ENCODE results near the gene GEMIN2. TPM values are rescaled to one million over a fixed set of nuclear protein-coding genes. Genes with fewer than 3 reads are reported as not detected.
A peak's percentile ranks its signal among the peaks of the same experiment; 100 is the strongest.
"Not testable (repeated sequence)": the region's sequence is repeated elsewhere in the genome, so short reads cannot be mapped to it uniquely, and the experiment has no call there.

GEMIN2 gene
- total RNA-seq, 2 experiments from 2014 or later = 25.4 to 26.7 TPM

GRCh38 chr14:39113685-39114072 lies 444 bp upstream of the GEMIN2 start:
- Mint-ChIP-seq H3K4me1 (ENCODE audit: low read depth) (peaks cover 35% of the 10 kb centered on the region), H3K9me3 (ENCODE audit: insufficient read depth) (no peaks in the 10 kb centered on the region), H3K27ac (peak overlapping the region; percentile 92), H3K36me3 (ENCODE audit: low read depth) (peaks cover 22% of the 10 kb centered on the region), H3K4me3 (peak overlapping the region; percentile 95), H3K27me3 (ENCODE audit: low read depth) (peaks cover 2% of the 10 kb centered on the region)
- CTCF ChIA-PET = interaction anchor here (0.7 to 2.8 kb wide), 11 partner anchors 10 to 313 kb away, joined by 3 to 15 read pairs (median 5); partner anchors contain the start of genes SEC23A and TRAPPC6B
- DNase-seq = no peak
- POLR2A ChIA-PET = interaction anchor here (0.6 to 3.2 kb wide), 14 partner anchors 9 to 318 kb away, joined by 3 to 37 read pairs (median 4); partner anchors contain the start of genes PNN, SEC23A and TRAPPC6B
- ATAC-seq = no peak

- H3K27ac Mint-ChIP-seq = no peak overlapping the region
- no peak overlapping the region for H3K4me3 Mint-ChIP-seq
- ATAC-seq = no peak
- H3K9me3 Mint-ChIP-seq (ENCODE audit: insufficient read depth) = no peaks in the 10 kb centered on the region
- POLR2A ChIA-PET = interaction anchor here (0.8 to 0.9 kb wide), 2 partner anchors 9 to 47 kb away, joined by 3 read pairs; partner anchors contain the start of genes GEMIN2 and TRAPPC6B
- peaks cover 37% of the 10 kb centered on the region for H3K36me3 Mint-ChIP-seq (ENCODE audit: low read depth)
- DNase-seq = no peak
- CTCF ChIA-PET = interaction anchor here (1.0 kb wide), 1 partner anchor 25 kb away, joined by 3 read pairs; no protein-coding TSS in a partner anchor
- peaks cover under 1% of the 10 kb centered on the region for H3K4me1 Mint-ChIP-seq (ENCODE audit: low read depth)
- H3K27me3 Mint-ChIP-seq (ENCODE audit: low read depth) = no peaks in the 10 kb centered on the region
Measured at GRCh38 chr14:39122330-39123138, 8.4 kb downstream of the GEMIN2 start.

DNA sequence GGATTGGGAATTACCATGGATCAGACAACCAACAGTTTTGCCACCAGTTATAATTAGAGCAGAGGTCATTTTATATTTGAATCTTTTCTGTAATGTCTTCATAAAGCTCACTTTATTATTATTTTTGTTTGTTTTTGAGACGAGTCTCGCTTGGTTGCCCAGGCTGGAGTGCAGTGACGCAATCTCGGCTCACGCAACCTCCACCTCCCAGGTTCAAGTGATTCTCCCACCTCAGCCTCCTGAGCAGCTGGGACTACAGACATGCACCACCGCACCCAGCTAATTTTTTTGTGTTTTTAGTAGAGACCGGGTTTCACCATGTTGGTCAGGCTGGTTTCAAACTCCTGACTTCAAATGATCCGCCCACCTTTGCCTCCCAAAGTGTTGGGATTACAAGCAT lies 23.7 kb downstream of the GEMIN2 start:
- not testable (repeated sequence) for ATAC-seq; H3K9me3 Mint-ChIP-seq (ENCODE audit: insufficient read depth); H3K4me1 Mint-ChIP-seq (ENCODE audit: low read depth); H3K27me3 Mint-ChIP-seq (ENCODE audit: low read depth); H3K4me3 Mint-ChIP-seq; DNase-seq; H3K27ac Mint-ChIP-seq
- H3K36me3 Mint-ChIP-seq (ENCODE audit: low read depth) = peaks cover 54% of the 10 kb centered on the region
- ChIA-PET CTCF (interaction anchor here (1.5 kb wide), 1 partner anchor 28 kb away, joined by 3 read pairs; no protein-coding TSS in a partner anchor), POLR2A (interaction anchor here (0.6 kb wide), 1 partner anchor 11 kb away, joined by 3 read pairs; no protein-coding TSS in a partner anchor)

- H3K27ac Mint-ChIP-seq = no peak overlapping the region
- POLR2A ChIA-PET = interaction anchor here (0.7 kb wide), 1 partner anchor 296 kb away, joined by 5 read pairs; no protein-coding TSS in a partner anchor
Measured at GRCh38 chr14:39138440-39138839, 24.3 kb downstream of the GEMIN2 start.

GRCh38 chr14:39140170-39140569 lies 26.0 kb downstream of the GEMIN2 start:
- CTCF ChIA-PET = no interaction called here

More at GRCh38 chr14:39138440-39138839, 24.3 kb downstream of the GEMIN2 start:
- no peaks in the 10 kb centered on the region for H3K4me1 Mint-ChIP-seq (ENCODE audit: low read depth)
- H3K36me3 Mint-ChIP-seq (ENCODE audit: low read depth) = peaks cover 58% of the 10 kb centered on the region
- CTCF ChIA-PET = no interaction called here
- H3K27me3 Mint-ChIP-seq (ENCODE audit: low read depth) = no peaks in the 10 kb centered on the region
- no peak for DNase-seq
- H3K9me3 Mint-ChIP-seq (ENCODE audit: insufficient read depth) = no peaks in the 10 kb centered on the region
- no peak overlapping the region for H3K4me3 Mint-ChIP-seq
- ATAC-seq = no peak

DNA sequence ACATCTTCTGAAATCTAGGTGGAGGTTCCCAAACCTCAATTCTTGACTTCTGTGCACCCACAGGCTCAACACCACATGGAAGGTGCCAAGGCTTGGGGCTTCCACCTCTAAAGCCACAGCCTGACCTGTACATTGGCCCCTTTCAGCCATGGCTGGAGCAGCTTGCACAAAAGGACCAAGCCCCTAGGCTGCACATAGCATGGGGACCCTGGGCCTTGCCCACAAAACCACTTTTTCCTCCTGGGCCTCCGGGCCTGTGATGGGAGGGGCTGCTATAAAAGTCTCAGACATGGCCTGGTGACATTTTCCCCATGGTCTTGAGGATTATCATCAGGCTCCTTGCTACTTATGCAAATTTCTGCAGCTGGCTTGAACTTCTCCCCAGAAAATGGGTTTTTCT lies 27.5 kb downstream of the GEMIN2 start:
- H3K4me1 Mint-ChIP-seq (ENCODE audit: low read depth); ATAC-seq; H3K9me3 Mint-ChIP-seq (ENCODE audit: insufficient read depth); H3K27me3 Mint-ChIP-seq (ENCODE audit: low read depth); H3K27ac Mint-ChIP-seq; POLR2A ChIA-PET; H3K4me3 Mint-ChIP-seq; CTCF ChIA-PET; DNase-seq: not testable (repeated sequence)
- H3K36me3 Mint-ChIP-seq (ENCODE audit: low read depth) = peaks cover 49% of the 10 kb centered on the region

More at GRCh38 chr14:39140170-39140569, 26.0 kb downstream of the GEMIN2 start:
- POLR2A ChIA-PET = no interaction called here
- ATAC-seq (no peak), DNase-seq (no peak)
- Mint-ChIP-seq H3K27ac (no peak overlapping the region), H3K9me3 (ENCODE audit: insufficient read depth) (no peaks in the 10 kb centered on the region), H3K27me3 (ENCODE audit: low read depth) (no peaks in the 10 kb centered on the region), H3K4me1 (ENCODE audit: low read depth) (no peaks in the 10 kb centered on the region), H3K4me3 (no peak overlapping the region), H3K36me3 (ENCODE audit: low read depth) (peaks cover 50% of the 10 kb centered on the region)

- DNase-seq; CTCF ChIA-PET; H3K9me3 Mint-ChIP-seq (ENCODE audit: insufficient read depth); POLR2A ChIA-PET; ATAC-seq; H3K4me3 Mint-ChIP-seq; H3K4me1 Mint-ChIP-seq (ENCODE audit: low read depth); H3K27ac Mint-ChIP-seq; H3K27me3 Mint-ChIP-seq (ENCODE audit: low read depth): not testable (repeated sequence)
- H3K36me3 Mint-ChIP-seq (ENCODE audit: low read depth) = peaks cover 49% of the 10 kb centered on the region
Measured at GRCh38 chr14:39143226-39143625, 29.1 kb downstream of the GEMIN2 start.

DNA sequence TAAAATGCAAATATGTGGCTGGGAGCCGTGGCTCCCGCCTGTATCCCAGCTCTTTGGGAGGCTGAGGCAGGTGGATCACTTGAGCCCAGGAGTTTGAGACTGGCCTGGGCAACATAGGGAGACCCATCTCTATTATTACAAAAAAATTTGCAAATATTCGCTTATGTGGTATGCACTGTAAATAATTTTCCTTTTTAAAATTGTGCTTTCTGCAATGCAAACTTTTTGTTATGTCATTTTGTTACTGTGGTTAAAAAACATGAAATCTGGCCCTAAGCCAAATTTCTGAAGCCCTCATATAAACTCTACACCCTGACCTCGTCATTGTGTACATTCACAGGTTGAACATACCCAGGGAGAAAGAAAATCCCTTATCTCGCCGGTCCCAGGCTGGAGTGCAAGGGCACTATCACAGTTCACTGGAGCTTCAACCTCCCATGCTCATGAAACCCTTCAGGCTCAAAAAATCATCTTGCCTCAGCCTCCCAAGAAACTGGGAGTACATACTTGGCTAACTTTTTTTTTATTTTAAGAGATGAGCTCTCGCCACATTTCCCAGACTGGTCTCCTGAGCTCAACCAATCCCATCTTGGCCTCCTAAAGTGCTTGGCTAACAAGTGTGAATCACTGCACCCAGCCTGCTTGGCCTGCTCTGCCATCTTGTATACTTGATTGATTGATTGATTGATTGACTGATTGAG lies 31.3 kb downstream of the GEMIN2 start:
- ATAC-seq (no peak), DNase-seq (no peak)
- Mint-ChIP-seq H3K9me3 (ENCODE audit: insufficient read depth) (no peaks in the 10 kb centered on the region), H3K4me3 (no peak overlapping the region), H3K27ac (no peak overlapping the region), H3K27me3 (ENCODE audit: low read depth) (no peaks in the 10 kb centered on the region), H3K36me3 (ENCODE audit: low read depth) (peaks cover 42% of the 10 kb centered on the region), H3K4me1 (ENCODE audit: low read depth) (no peaks in the 10 kb centered on the region)
- POLR2A ChIA-PET = no interaction called here
- CTCF ChIA-PET = no interaction called here

- POLR2A ChIA-PET = interaction anchor here (1.5 kb wide), 1 partner anchor 16 kb away, joined by 3 read pairs; the partner anchor contains the start of gene TRAPPC6B
Measured at GRCh38 chr14:39154594-39155189, 40.6 kb downstream of the GEMIN2 start.

GRCh38 chr14:39157491-39157890 lies 43.4 kb downstream of the GEMIN2 start:
- ChIA-PET POLR2A (interaction anchor here (3.9 kb wide), 1 partner anchor 13 kb away, joined by 20 read pairs; the partner anchor contains the start of gene TRAPPC6B), CTCF (no interaction called here)
- H3K4me1 Mint-ChIP-seq (ENCODE audit: low read depth) = peaks cover 18% of the 10 kb centered on the region
- H3K27ac Mint-ChIP-seq = no peak overlapping the region
- DNase-seq = no peak
- no peak for ATAC-seq
- peaks cover 42% of the 10 kb centered on the region for H3K36me3 Mint-ChIP-seq (ENCODE audit: low read depth)
- H3K27me3 Mint-ChIP-seq (ENCODE audit: low read depth) = no peaks in the 10 kb centered on the region
- H3K4me3 Mint-ChIP-seq = no peak overlapping the region
- H3K9me3 Mint-ChIP-seq (ENCODE audit: insufficient read depth) = no peaks in the 10 kb centered on the region

More at GRCh38 chr14:39154594-39155189, 40.6 kb downstream of the GEMIN2 start:
- Mint-ChIP-seq H3K27me3 (ENCODE audit: low read depth) (no peaks in the 10 kb centered on the region), H3K4me3 (no peak overlapping the region), H3K27ac (no peak overlapping the region), H3K9me3 (ENCODE audit: insufficient read depth) (no peaks in the 10 kb centered on the region), H3K36me3 (ENCODE audit: low read depth) (peaks cover 37% of the 10 kb centered on the region), H3K4me1 (ENCODE audit: low read depth) (no peaks in the 10 kb centered on the region)
- CTCF ChIA-PET = interaction anchor here (1.1 kb wide), 1 partner anchor 57 kb away, joined by 4 read pairs; no protein-coding TSS in a partner anchor
- ATAC-seq (no peak), DNase-seq (no peak)

DNA sequence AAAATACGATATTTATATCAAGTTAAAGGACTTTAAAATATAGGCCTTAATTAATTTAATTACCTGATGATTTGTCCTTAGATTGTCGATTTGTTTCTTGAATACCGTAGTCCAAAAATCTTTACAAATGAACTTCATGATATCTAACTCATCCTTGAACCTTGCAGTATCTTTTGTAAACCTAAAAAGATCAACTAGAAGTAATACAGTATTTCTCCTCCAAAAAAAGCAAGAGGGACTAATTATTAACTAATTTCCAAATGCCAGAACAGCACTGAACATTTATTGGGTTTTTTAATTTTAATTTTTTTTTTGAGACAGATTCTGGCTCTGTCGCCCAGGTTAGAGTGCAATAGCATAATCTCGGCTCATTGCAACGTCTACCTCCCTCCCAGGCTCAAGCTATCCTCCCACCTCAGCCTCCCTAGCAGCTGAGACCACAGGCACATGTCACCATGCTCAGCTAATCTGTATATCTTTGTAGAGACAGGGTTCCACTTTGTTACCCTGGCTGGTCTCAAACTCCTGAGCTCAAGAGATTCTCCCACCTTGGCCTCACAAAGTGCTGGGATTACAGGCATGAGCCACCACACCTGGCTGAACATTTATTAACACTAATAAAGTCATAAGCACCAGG lies 44.2 kb downstream of the GEMIN2 start:
- H3K4me3 Mint-ChIP-seq = no peak overlapping the region
- no peaks in the 10 kb centered on the region for H3K27me3 Mint-ChIP-seq (ENCODE audit: low read depth)
- H3K27ac Mint-ChIP-seq = no peak overlapping the region
- ChIA-PET CTCF (interaction anchor here (1.3 kb wide), 1 partner anchor 12 kb away, joined by 3 read pairs; the partner anchor contains the start of gene TRAPPC6B), POLR2A (interaction anchor here (3.9 kb wide), 1 partner anchor 12 kb away, joined by 20 read pairs; the partner anchor contains the start of gene TRAPPC6B)
- DNase-seq (no peak), ATAC-seq (no peak)
- H3K9me3 Mint-ChIP-seq (ENCODE audit: insufficient read depth) = no peaks in the 10 kb centered on the region
- H3K4me1 Mint-ChIP-seq (ENCODE audit: low read depth) = peaks cover 22% of the 10 kb centered on the region
- peaks cover 46% of the 10 kb centered on the region for H3K36me3 Mint-ChIP-seq (ENCODE audit: low read depth)
